GM23338 (cell line): Measurements from ENCODE around the gene CCDC183. TPM values are rescaled to one million over a fixed set of nuclear protein-coding genes. Genes with fewer than 3 reads are reported as not detected.

Source experiments
- ATAC-seq: fragments of 200-7000 bp; cut with Tn5 transposase; 3 replicates; pipeline ENCODE4 v1.9.1; 2020
- DNase-seq: peaks from one replicate; pipeline ENCODE4 v3.0.0-alpha.2; 2015; ENCODE audit warnings: low spot score
- H2AFZ ChIP-seq: fragments of 200-600 bp; sonication (generic); 2 replicates; pipeline ENCODE4 v1.8.0; 2016; ENCODE audit warnings: antibody characterized with exemption, mild to moderate bottlenecking, moderate library complexity
- H3F3A ChIP-seq: fragments of 200-600 bp; sonication (generic); replicated peaks from 2 replicates; pipeline ENCODE4 v1.8.0; 2017; ENCODE audit warnings: antibody characterized with exemption, mixed run types, low read depth
- H3K27ac ChIP-seq: fragments of 200-600 bp; sonication (generic); 2 replicates; pipeline ENCODE4 v1.6.1; 2016; ENCODE audit warnings: low read depth
- H3K27me3 ChIP-seq: fragments of 200-600 bp; sonication (generic); 2 replicates; pipeline ENCODE4 v1.8.0; 2016; ENCODE audit warnings: mild to moderate bottlenecking, mixed run types, moderate library complexity; ENCODE audit not compliant: insufficient read depth
- H3K36me3 ChIP-seq: fragments of 200-600 bp; sonication (generic); 2 replicates; pipeline ENCODE4 v1.8.0; 2016; ENCODE audit warnings: mild to moderate bottlenecking; ENCODE audit not compliant: insufficient read depth
- H3K4me1 ChIP-seq: fragments of 200-600 bp; sonication (generic); 2 replicates; pipeline ENCODE4 v1.8.0; 2016; ENCODE audit warnings: mild to moderate bottlenecking, moderate library complexity; ENCODE audit not compliant: insufficient read depth
- H3K4me2 ChIP-seq: fragments of 200-600 bp; sonication (generic); 2 replicates; pipeline ENCODE4 v1.7.1; 2017; ENCODE audit warnings: mixed run types
- H3K4me3 ChIP-seq: fragments of 200-600 bp; sonication (generic); 2 replicates; pipeline ENCODE4 v1.6.1; 2016; ENCODE audit warnings: mixed run types
- H3K79me2 ChIP-seq: fragments of 200-600 bp; sonication (generic); replicated peaks from 2 replicates; pipeline ENCODE4 v1.8.0; 2017; ENCODE audit warnings: mild to moderate bottlenecking; ENCODE audit not compliant: insufficient read depth
- H3K9me2 ChIP-seq: fragments of 200-600 bp; sonication (generic); 2 replicates; pipeline ENCODE4 v1.8.0; 2017; ENCODE audit not compliant: insufficient read depth
- H4K20me1 ChIP-seq: fragments of 200-600 bp; sonication (generic); replicated peaks from 2 replicates; pipeline ENCODE4 v1.8.0; 2017; ENCODE audit warnings: mild to moderate bottlenecking; ENCODE audit not compliant: insufficient read depth
- H3K27ac Mint-ChIP-seq: 2 replicates; pipeline ENCODE4 v1.8.0; 2020; ENCODE audit warnings: inconsistent platforms, mild to moderate bottlenecking, moderate library complexity, mixed read lengths
- H3K27me3 Mint-ChIP-seq: 3 replicates; pipeline ENCODE4 v1.8.0; 2022; ENCODE audit warnings: low read depth, mild to moderate bottlenecking, moderate library complexity, mixed read lengths, inconsistent platforms; ENCODE audit not compliant: insufficient read depth, poor library complexity
- H3K36me3 Mint-ChIP-seq: 3 replicates; pipeline ENCODE4 v1.8.0; 2021; ENCODE audit warnings: low read depth, mild to moderate bottlenecking, inconsistent platforms, moderate library complexity, mixed read lengths
- H3K4me1 Mint-ChIP-seq: 3 replicates; pipeline ENCODE4 v1.8.0; 2020; ENCODE audit warnings: mild to moderate bottlenecking, inconsistent platforms, mixed read lengths
- H3K4me3 Mint-ChIP-seq: 3 replicates; pipeline ENCODE4 v1.8.0; 2021; ENCODE audit warnings: moderate library complexity, mild to moderate bottlenecking, inconsistent platforms, mixed read lengths
- H3K9me3 Mint-ChIP-seq: 3 replicates; pipeline ENCODE4 v1.8.0; 2020; ENCODE audit warnings: moderate library complexity, mild to moderate bottlenecking, inconsistent platforms, mixed read lengths
- CREB1 ChIP-seq: fragments of 250-450 bp; sonication (Bioruptor Pico); IDR thresholded peaks from 2 replicates; pipeline ENCODE4 v1.5.0; 2020; ENCODE audit warnings: low read depth, mild to moderate bottlenecking, moderate library complexity
- ETS1 ChIP-seq: IDR thresholded peaks from 2 replicates; pipeline ENCODE4 v1.6.1; 2016; ENCODE audit warnings: antibody characterized with exemption
- EZH2phosphoT487 ChIP-seq: fragments of 200-600 bp; sonication (generic); IDR thresholded peaks from one replicate; pipeline ENCODE4 v1.8.1; 2018; ENCODE audit warnings: antibody characterized with exemption; ENCODE audit not compliant: unreplicated experiment
- NANOG ChIP-seq: IDR thresholded peaks from 2 replicates; pipeline ENCODE4 v1.6.1; 2016; ENCODE audit warnings: antibody characterized with exemption, borderline replicate concordance
- REST ChIP-seq: IDR thresholded peaks from one replicate; pipeline ENCODE4 v1.6.1; 2018; ENCODE audit warnings: antibody characterized with exemption; ENCODE audit not compliant: unreplicated experiment
- ZNF114 ChIP-seq: fragments of 250-450 bp; sonication (Bioruptor Pico); IDR thresholded peaks from 2 replicates; pipeline ENCODE4 v1.5.0; 2020; ENCODE audit warnings: mild to moderate bottlenecking, moderate library complexity
- ZNF331 ChIP-seq: fragments of 250-450 bp; sonication (Bioruptor Pico); IDR thresholded peaks from 2 replicates; pipeline ENCODE4 v1.5.0; 2020; ENCODE audit warnings: low read depth, mild to moderate bottlenecking, moderate library complexity
- polyA plus RNA-seq: library from polyadenylated mRNA; unstranded; fragments of >200 nt; fragmentation: Nextera tagmentation; extraction: Ambion mirVana; gene quantifications from 2 replicates; pipeline ENCODE4 v1.2.1, GENCODE V29; 2016
- total RNA-seq: library from RNA; depleted of rRNA; stranded (reverse); fragments of >200 nt; shearing (Covaris generic); gene quantifications from 2 replicates; pipeline ENCODE4 v1.2.3, GENCODE V29; 2014

CCDC183 gene
- total and polyA plus RNA-seq, 2 experiments from 2014 or later, result 1.1 to 1.2 TPM

GRCh38 chr9:136845465-136846260 is 49.5 kb downstream of the CCDC183 start (continued):
- TF ChIP-seq NANOG (no peak), ZNF114 (no peak), ETS1 (no peak), CREB1 (CRISPR knock-in tag) (no peak), EZH2phosphoT487 (no peak), ZNF331 (no peak)

GRCh38 chr9:136846376-136847087 is 50.4 kb downstream of the CCDC183 start:
- Histone ChIP-seq H2AFZ (no peak overlapping the region), H3K4me3 (peak overlapping the region; percentile 88), H3K36me3 (no peaks in the 10 kb centered on the region; the same call in 1 of the 2 replicates), H3K27ac (no peak overlapping the region), H4K20me1 (0 out of 2 replicates have a peak, but pooled peaks cover 3% of the 10 kb centered on the region), H3K79me2 (no peaks in the 10 kb centered on the region), H3K27me3 (peaks cover 13% of the 10 kb centered on the region), H3K9me2 (no peaks in the 10 kb centered on the region), H3K4me2 (peak overlapping the region; percentile 89), H3F3A (0 out of 2 replicates have a peak, but pooled peaks cover 5% of the 10 kb centered on the region), H3K4me1 (peaks cover 9% of the 10 kb centered on the region; the same call in 1 of the 2 replicates)
- no peak for TF ChIP-seq REST
- no peak for TF ChIP-seq EZH2phosphoT487
- TF ChIP-seq ZNF114, result no peak
- no peak for TF ChIP-seq CREB1 (CRISPR knock-in tag)
- no peak for ATAC-seq
- peaks cover 2% of the 10 kb centered on the region; the same call in 2 of the 3 replicates for H3K36me3 Mint-ChIP-seq
- H3K4me3 Mint-ChIP-seq, result peak overlapping the region; percentile 93; the same call in 2 of the 3 replicates
- H3K27me3 Mint-ChIP-seq, result peaks cover 38% of the 10 kb centered on the region
- no peak for DNase-seq
- no peaks in the 10 kb centered on the region for H3K9me3 Mint-ChIP-seq
- no peak overlapping the region for H3K27ac Mint-ChIP-seq
- H3K4me1 Mint-ChIP-seq, result peaks cover 9% of the 10 kb centered on the region; the same call in 2 of the 3 replicates
